GM18502 (cell line): ENCODE measurements around the gene MDM2.

Source experiments
- ATAC-seq: cut with Tn5 transposase; IDR thresholded peaks from one replicate; pipeline ENCODE4 v1.9.1; 2021; ENCODE audit warnings: mild to moderate bottlenecking; ENCODE audit not compliant: unreplicated experiment, poor library complexity

The MDM2 gene

GRCh38 chr12:68896881-68897540, 89.0 kb downstream of the MDM2 start:
- no peak for ATAC-seq

DNA sequence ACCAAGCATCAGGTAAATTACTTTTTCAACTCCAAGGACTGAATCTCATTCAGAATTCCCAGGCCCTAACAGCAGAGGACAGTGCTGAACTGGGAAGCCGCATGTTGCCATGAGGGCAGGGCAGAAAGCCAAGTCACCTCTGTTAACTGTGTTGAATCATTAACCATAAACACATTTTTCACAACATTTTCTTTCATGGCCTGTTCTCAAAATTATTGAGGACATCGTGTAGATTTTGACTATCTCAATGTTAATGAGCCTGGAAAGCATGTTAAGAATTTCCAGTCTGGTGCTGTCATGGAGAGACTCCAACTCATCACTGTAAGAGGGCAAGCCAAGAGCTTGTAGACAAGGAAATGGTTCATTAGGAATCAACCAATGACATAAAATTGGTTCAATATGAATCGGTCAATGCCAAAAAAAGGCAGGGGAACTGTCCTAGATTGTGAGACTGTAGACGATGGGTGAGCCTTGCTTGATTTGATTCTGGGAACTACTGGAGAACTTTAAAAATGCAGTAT, 91.3 kb downstream of the MDM2 start:
- ATAC-seq = no peak

DNA sequence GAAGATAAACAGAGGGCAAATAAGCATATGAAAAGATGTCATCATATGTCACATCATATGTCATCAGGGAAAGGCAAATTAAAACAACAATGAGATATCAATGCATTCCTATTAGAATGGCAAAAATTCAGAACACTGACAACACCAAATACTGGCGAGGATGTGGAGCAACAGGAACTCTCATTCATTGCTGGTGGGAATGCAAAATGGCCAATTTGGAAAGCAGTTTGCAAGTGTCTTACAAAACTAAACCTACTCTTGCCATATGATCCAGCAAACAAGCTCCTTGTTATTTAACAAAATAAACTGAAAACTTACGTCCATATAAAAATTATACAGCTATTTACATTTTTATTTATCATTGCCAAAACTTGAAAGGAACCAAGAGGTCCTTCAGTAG, 92.3 kb downstream of the MDM2 start:
- no peak for ATAC-seq
